GM18505 (cell line): ENCODE measurements around the gene RALB.
"Not testable (repeated sequence)": the region's sequence is repeated elsewhere in the genome, so short reads cannot be mapped to it uniquely, and the experiment has no call there.

Experiments
- ATAC-seq: cut with Tn5 transposase; IDR thresholded peaks from one replicate; pipeline ENCODE4 v1.9.1; 2021; ENCODE audit not compliant: unreplicated experiment
- POLR2A ChIP-seq: IDR thresholded peaks from 4 replicates; pipeline ENCODE4 v1.6.1; 2011; ENCODE audit warnings: borderline replicate concordance; ENCODE audit not compliant: insufficient read depth, insufficient read length; ENCODE audit errors: extremely low read depth

RALB gene

GRCh38 chr2:120255986-120256650, 3.5 kb downstream of the RALB start:
- no peak for TF ChIP-seq POLR2A
- no peak for ATAC-seq

GRCh38 chr2:120256651-120257000, 4.0 kb downstream of the RALB start:
- no peak for ATAC-seq
- TF ChIP-seq POLR2A: no peak

GRCh38 chr2:120257522-120257921, 4.9 kb downstream of the RALB start:
- ATAC-seq: no peak
- no peak for TF ChIP-seq POLR2A

- no peak for TF ChIP-seq POLR2A
Measured at GRCh38 chr2:120258196-120258595, 5.5 kb downstream of the RALB start.

GRCh38 chr2:120259939-120260338, 7.3 kb downstream of the RALB start:
- ATAC-seq: not testable (repeated sequence)

More at GRCh38 chr2:120258196-120258595, 5.5 kb downstream of the RALB start:
- no peak for ATAC-seq

- TF ChIP-seq POLR2A: no peak
- no peak for ATAC-seq
Measured at GRCh38 chr2:120260736-120261135, 8.1 kb downstream of the RALB start.

GRCh38 chr2:120261387-120262006, 8.8 kb downstream of the RALB start:
- TF ChIP-seq POLR2A: no peak
- ATAC-seq: peak; percentile 75

- TF ChIP-seq POLR2A: no peak
- no peak for ATAC-seq
Measured at GRCh38 chr2:120262150-120262549, 9.5 kb downstream of the RALB start.

- TF ChIP-seq POLR2A: no peak
- ATAC-seq: no peak
Measured at GRCh38 chr2:120262761-120263428, 10.2 kb downstream of the RALB start.

GRCh38 chr2:120265006-120265405, 12.4 kb downstream of the RALB start:
- peak; percentile 42 for ATAC-seq
- TF ChIP-seq POLR2A: no peak

- no peak for TF ChIP-seq POLR2A
Measured at GRCh38 chr2:120267348-120267747, 14.7 kb downstream of the RALB start.

GRCh38 chr2:120269076-120269744, 16.6 kb downstream of the RALB start:
- ATAC-seq: no peak
- no peak for TF ChIP-seq POLR2A

More at GRCh38 chr2:120267348-120267747, 14.7 kb downstream of the RALB start:
- ATAC-seq: no peak

GRCh38 chr2:120269816-120270215, 17.2 kb downstream of the RALB start:
- no peak for ATAC-seq
- no peak for TF ChIP-seq POLR2A

- TF ChIP-seq POLR2A: no peak
- ATAC-seq: no peak
Measured at GRCh38 chr2:120271711-120272379, 19.2 kb downstream of the RALB start.
